GM18873 (cell line): Measurements from ENCODE around the gene MLANA.

ENCODE experiments used
- ATAC-seq: cut with Tn5 transposase; IDR thresholded peaks from one replicate; pipeline ENCODE4 v1.9.1; 2021; ENCODE audit warnings: mild to moderate bottlenecking, moderate library complexity, moderate number of reproducible peaks; ENCODE audit not compliant: unreplicated experiment, low FRiP score

MLANA gene

GRCh38 chr9:5953743-5954707 is 63.3 kb downstream of the MLANA start:
- no peak for ATAC-seq

GRCh38 chr9:5957166-5957565 is 66.5 kb downstream of the MLANA start:
- ATAC-seq, result no peak

- ATAC-seq, result no peak
Observed at GRCh38 chr9:5958273-5958672, 67.6 kb downstream of the MLANA start.
